ENCODE results near the gene CCDC80. TPM values are rescaled to one million over a fixed set of nuclear protein-coding genes. Genes with fewer than 3 reads are reported as not detected.
A peak's percentile ranks its signal among the peaks of the same experiment; 100 is the strongest.

Gene CCDC80
- total and polyA plus RNA-seq, 9 of the 15 experiments (the other 6 are each of a cell fraction or from before 2014, with no cell fraction given): 0.17 to 2.0 (median 1.1) TPM

DNA sequence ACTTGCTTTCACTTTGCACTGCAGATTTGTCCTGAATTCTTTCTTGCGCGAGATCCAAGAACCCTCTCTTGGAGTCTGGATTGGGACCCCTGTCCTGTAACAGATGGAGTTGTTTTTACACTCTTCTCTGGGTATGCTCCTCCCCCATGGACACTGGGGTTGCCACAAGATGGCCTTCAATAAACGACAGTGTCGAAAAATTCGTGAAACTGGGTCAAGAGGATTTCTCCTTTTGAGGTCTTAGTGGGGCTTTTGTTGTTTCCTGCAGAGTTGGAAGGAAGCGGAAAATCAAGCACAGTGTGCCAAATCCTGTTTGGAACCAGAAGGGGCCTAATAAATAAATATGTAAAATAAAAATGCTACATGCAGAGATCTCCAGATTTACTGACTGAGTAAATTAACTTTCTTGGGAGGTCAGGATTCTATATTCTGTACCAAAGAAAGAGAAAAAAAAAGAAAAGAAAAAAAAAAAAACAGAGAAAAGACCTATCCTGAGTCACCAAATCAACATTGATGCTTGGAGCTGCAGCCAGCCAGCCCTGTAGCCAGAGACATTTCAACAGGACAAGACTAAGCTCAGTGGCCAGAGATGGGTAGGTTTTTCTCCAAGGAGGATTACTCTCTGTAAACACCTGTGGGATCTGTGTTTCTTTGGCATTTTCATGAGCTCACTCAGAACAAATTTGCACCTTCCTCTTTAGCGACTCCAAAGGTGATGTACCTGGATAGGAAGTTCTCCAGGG lies 24.8 kb downstream of the CCDC80 start:
- H3K36me3 ChIP-seq (ENCODE audit: control insufficient read depth, insufficient read depth, low read length): no peaks in the 10 kb centered on the region
- BruUV-seq (replicated peaks): no TSS peak
- no peak overlapping the region for H3K4me2 ChIP-seq (ENCODE audit: insufficient read depth, low read length)
- ATAC-seq: no peak
- no peaks in the 10 kb centered on the region for H3K27me3 ChIP-seq (ENCODE audit: control insufficient read depth in 2 of 2, insufficient read depth in 2 of 2, low read length in 2 of 2)
- POLR2A ChIA-PET: no interaction called here
- in situ Hi-C loops (cut with MboI): no loop called here
- no peak overlapping the region for H3K4me3 ChIP-seq
- no peak overlapping the region for H3K27ac ChIP-seq (ENCODE audit: extremely low read depth, low read depth, low read length)
- intact Hi-C loops (cut with micrococcal nuclease): no loop called here
- no peaks in the 10 kb centered on the region for H3K9me1 ChIP-seq (ENCODE audit: control insufficient read depth, insufficient read depth, low read length)
- no peak for TF ChIP-seq MCM2 (IDR thresholded peaks at IDR 0.05; ENCODE audit: low read depth)
- no peak for TF ChIP-seq SAP30 (IDR thresholded peaks at IDR 0.05; ENCODE audit: borderline replicate concordance, insufficient read depth, low read depth, low read length, poor library complexity, severe bottlenecking)
- no peak for TF ChIP-seq CBX2 (IDR thresholded peaks at IDR 0.05; ENCODE audit: insufficient read depth, low read length, poor library complexity, severe bottlenecking)
- no peak for TF ChIP-seq HIVEP1 (CRISPR knock-in tag; IDR thresholded peaks at IDR 0.05)
- TF ChIP-seq POLR2G (IDR thresholded peaks at IDR 0.05; ENCODE audit: low read depth, low read length): no peak
- no peak for TF ChIP-seq RBM17 (IDR thresholded peaks at IDR 0.05; ENCODE audit: borderline replicate concordance, low read depth, low read length)
- TF ChIP-seq, protein P1, sequence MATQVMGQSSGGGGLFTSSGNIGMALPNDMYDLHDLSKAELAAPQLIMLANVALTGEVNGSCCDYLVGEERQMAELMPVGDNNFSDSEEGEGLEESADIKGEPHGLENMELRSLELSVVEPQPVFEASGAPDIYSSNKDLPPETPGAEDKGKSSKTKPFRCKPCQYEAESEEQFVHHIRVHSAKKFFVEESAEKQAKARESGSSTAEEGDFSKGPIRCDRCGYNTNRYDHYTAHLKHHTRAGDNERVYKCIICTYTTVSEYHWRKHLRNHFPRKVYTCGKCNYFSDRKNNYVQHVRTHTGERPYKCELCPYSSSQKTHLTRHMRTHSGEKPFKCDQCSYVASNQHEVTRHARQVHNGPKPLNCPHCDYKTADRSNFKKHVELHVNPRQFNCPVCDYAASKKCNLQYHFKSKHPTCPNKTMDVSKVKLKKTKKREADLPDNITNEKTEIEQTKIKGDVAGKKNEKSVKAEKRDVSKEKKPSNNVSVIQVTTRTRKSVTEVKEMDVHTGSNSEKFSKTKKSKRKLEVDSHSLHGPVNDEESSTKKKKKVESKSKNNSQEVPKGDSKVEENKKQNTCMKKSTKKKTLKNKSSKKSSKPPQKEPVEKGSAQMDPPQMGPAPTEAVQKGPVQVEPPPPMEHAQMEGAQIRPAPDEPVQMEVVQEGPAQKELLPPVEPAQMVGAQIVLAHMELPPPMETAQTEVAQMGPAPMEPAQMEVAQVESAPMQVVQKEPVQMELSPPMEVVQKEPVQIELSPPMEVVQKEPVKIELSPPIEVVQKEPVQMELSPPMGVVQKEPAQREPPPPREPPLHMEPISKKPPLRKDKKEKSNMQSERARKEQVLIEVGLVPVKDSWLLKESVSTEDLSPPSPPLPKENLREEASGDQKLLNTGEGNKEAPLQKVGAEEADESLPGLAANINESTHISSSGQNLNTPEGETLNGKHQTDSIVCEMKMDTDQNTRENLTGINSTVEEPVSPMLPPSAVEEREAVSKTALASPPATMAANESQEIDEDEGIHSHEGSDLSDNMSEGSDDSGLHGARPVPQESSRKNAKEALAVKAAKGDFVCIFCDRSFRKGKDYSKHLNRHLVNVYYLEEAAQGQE (IDR thresholded peaks at IDR 0.05; ENCODE audit: borderline replicate concordance): no peak
- TF ChIP-seq, protein P1 (CRISPR knock-in tag; IDR thresholded peaks at IDR 0.05; ENCODE audit: low read depth): no peak
- TF ChIP-seq, protein P2, sequence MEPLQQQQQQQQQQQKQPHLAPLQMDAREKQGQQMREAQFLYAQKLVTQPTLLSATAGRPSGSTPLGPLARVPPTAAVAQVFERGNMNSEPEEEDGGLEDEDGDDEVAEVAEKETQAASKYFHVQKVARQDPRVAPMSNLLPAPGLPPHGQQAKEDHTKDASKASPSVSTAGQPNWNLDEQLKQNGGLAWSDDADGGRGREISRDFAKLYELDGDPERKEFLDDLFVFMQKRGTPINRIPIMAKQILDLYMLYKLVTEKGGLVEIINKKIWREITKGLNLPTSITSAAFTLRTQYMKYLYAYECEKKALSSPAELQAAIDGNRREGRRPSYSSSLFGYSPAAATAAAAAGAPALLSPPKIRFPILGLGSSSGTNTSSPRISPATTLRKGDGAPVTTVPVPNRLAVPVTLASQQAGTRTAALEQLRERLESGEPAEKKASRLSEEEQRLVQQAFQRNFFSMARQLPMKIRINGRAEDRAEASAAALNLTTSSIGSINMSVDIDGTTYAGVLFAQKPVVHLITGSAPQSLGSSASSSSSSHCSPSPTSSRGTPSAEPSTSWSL (CRISPR knock-in tag; IDR thresholded peaks at IDR 0.05; ENCODE audit: borderline replicate concordance): no peak
- TF ChIP-seq MTA3 (IDR thresholded peaks at IDR 0.05; ENCODE audit: borderline replicate concordance): no peak
- H3K9ac ChIP-seq (ENCODE audit: insufficient read depth in 1 of 2, low read depth in 2 of 2, low read length in 2 of 2): no peak overlapping the region
- CTCF ChIA-PET (ENCODE audit: low intra/inter-chr PET ratio): interaction anchor here (0.6 kb wide), 2 partner anchors 14 to 466 kb away, joined by 3 read pairs; no protein-coding TSS in a partner anchor
- DNase-seq (ENCODE audit: extremely low read depth in 1 of 4, low spot score in 3 of 4): no peak
- H4K20me1 ChIP-seq (replicated peaks; ENCODE audit: control insufficient read depth, insufficient read depth, low read length): no peaks in the 10 kb centered on the region
- H3K4me1 ChIP-seq (replicated peaks in 1 of 2; ENCODE audit: control insufficient read depth in 2 of 2, insufficient read depth in 2 of 2, low read length in 2 of 2): peaks cover 0 to 5% of the 10 kb centered on the region in 2 experiments; a peak in 2 of 5 replicates
- no peaks in the 10 kb centered on the region for H3K9me3 ChIP-seq (replicated peaks; ENCODE audit: control insufficient read depth, insufficient read depth, low read depth, low read length)
- WGBS (ENCODE audit: insufficient coverage, low coverage, missing lambda C conversion rate): 36% methylated on average over 7 of the region's 7 CpGs
- no peak for FAIRE-seq
- no peaks in the 10 kb centered on the region for H3K79me2 ChIP-seq (ENCODE audit: control insufficient read depth, insufficient read depth, low read length)
- H2AFZ ChIP-seq (ENCODE audit: low read depth, low read length): peak overlapping the region; percentile 74; the same call in 1 of the 2 replicates

All from K562 (cell line).